A172 (cell line): ENCODE data around the gene WFDC10A. TPM values are rescaled to one million over a fixed set of nuclear protein-coding genes. Genes with fewer than 3 reads are reported as not detected.
"Not testable (repeated sequence)": the region's sequence is repeated elsewhere in the genome, so short reads cannot be mapped to it uniquely, and the experiment has no call there.

Experiments used
- DNase-seq: peaks from one replicate; pipeline ENCODE4 v3.0.0-alpha.2; 2015; ENCODE audit warnings: low spot score
- total RNA-seq: library from RNA; depleted of rRNA; stranded (reverse); fragments of >200 nt; shearing (Covaris generic); gene quantifications from 2 replicates; pipeline ENCODE4 v1.2.3, GENCODE V29; 2014; rRNA removed

The WFDC10A gene
- total RNA-seq, 1 experiment from 2014 or later = not detected

GRCh38 chr20:45647441-45648050 is 18.0 kb downstream of the WFDC10A start:
- DNase-seq = no peak

- DNase-seq = no peak
Measured at GRCh38 chr20:45649312-45649863, 19.8 kb downstream of the WFDC10A start.

GRCh38 chr20:45651726-45652125 is 22.2 kb downstream of the WFDC10A start:
- DNase-seq = not testable (repeated sequence)

GRCh38 chr20:45657038-45657437 is 27.5 kb downstream of the WFDC10A start:
- DNase-seq = not testable (repeated sequence)

- no peak for DNase-seq
Measured at GRCh38 chr20:45670139-45670538, 40.6 kb downstream of the WFDC10A start, which contains the start of gene WFDC11. Gene WFDC11 (minus strand): TSS chr20:45670239. CDS start chr20:45650600, 19,639 bp downstream.

- DNase-seq = no peak
Measured at GRCh38 chr20:45672765-45673164, 43.2 kb downstream of the WFDC10A start.

- DNase-seq = no peak
Measured at GRCh38 chr20:45679650-45680049, 50.1 kb downstream of the WFDC10A start.

Other genes starting within 250 kb of the WFDC10A start
- 1.7 and 7.0 TPM in 2 replicates for gene DBNDD2, start 221.4 kb upstream of the WFDC10A start, total RNA-seq
- 78.8 and 86.0 TPM in 2 replicates for gene PIGT, start 213.6 kb upstream of the WFDC10A start, total RNA-seq
- gene WFDC2, start 160.0 kb upstream of the WFDC10A start, total RNA-seq = not detected in 2 replicates
- not detected in 2 replicates for gene SPINT3, start 114.1 kb upstream of the WFDC10A start, total RNA-seq
- gene WFDC6, start 90.3 kb upstream of the WFDC10A start, total RNA-seq = not detected in 2 replicates
- gene EPPIN, start 82.3 kb upstream of the WFDC10A start, total RNA-seq = not detected in 2 replicates
- not detected in 2 replicates for gene WFDC8, start 50.5 kb upstream of the WFDC10A start, total RNA-seq
- gene WFDC9, start 1.5 kb downstream of the WFDC10A start, total RNA-seq = not detected in 2 replicates
- gene WFDC11, start 40.5 kb downstream of the WFDC10A start, total RNA-seq = not detected in 2 replicates
- not detected in 2 replicates for gene WFDC13, start 72.3 kb downstream of the WFDC10A start, total RNA-seq
- gene WFDC10B, start 75.3 kb downstream of the WFDC10A start, total RNA-seq = 0.98 TPM in 1 of 2 replicates, not detected in the other
- gene SPINT4, start 92.6 kb downstream of the WFDC10A start, total RNA-seq = not detected in 2 replicates
- gene WFDC3, start 162.1 kb downstream of the WFDC10A start, total RNA-seq = 3.0 TPM in 1 of 2 replicates, not detected in the other
- gene DNTTIP1, start 162.2 kb downstream of the WFDC10A start, total RNA-seq = 43.9 and 59.9 TPM in 2 replicates
- gene UBE2C, start 182.9 kb downstream of the WFDC10A start, total RNA-seq = 206 and 210 TPM in 2 replicates
- gene TNNC2, start 197.6 kb downstream of the WFDC10A start, total RNA-seq = not detected in 2 replicates
- 50.0 and 59.2 TPM in 2 replicates for gene SNX21, start 204.1 kb downstream of the WFDC10A start, total RNA-seq
- gene ACOT8, start 227.7 kb downstream of the WFDC10A start, total RNA-seq = 60.9 and 71.1 TPM in 2 replicates
- gene ZSWIM3, start 227.9 kb downstream of the WFDC10A start, total RNA-seq = 4.2 and 4.8 TPM in 2 replicates